ENCODE measurements around the gene OR2D3. TPM values are rescaled to one million over a fixed set of nuclear protein-coding genes. Genes with fewer than 3 reads are reported as not detected.
"Not testable (repeated sequence)": the region's sequence is repeated elsewhere in the genome, so short reads cannot be mapped to it uniquely, and the experiment has no call there.

OR2D3 gene
- total RNA-seq, 1 donor = not detected

- Histone ChIP-seq H3K4me1 (ENCODE audit: insufficient read depth, low read length) (no peaks in the 10 kb centered on the region), H3K9me3 (ENCODE audit: low read depth, low read length) (no peaks in the 10 kb centered on the region), H3K4me3 (ENCODE audit: low read length) (no peak overlapping the region), H3K27me3 (ENCODE audit: insufficient read depth, low read length) (no peaks in the 10 kb centered on the region)
These were observed 8.9 kb upstream of the OR2D3 start for GRCh38 chr11:6911948-6912347.

DNA sequence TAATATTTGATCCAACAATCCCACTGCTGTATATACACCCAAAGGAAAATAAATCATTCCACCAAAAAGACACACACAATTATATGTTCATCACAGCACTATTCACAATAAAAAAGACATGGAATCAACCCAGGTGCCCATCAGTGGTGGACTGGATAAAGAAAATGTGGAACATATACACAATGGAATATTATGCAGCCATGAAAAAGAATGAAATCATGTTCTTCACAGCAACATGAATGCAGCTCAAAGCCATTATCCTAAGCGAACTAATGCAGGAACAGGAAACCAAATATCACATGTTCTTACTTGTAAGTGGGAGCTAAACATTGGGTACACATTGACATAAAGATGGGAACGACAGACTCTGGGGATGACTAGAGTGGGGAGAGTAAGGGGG lies 1.1 kb upstream of the OR2D3 start:
- no peak overlapping the region for H3K4me3 ChIP-seq (ENCODE audit: low read length)
- peaks cover 5% of the 10 kb centered on the region for H3K27me3 ChIP-seq (ENCODE audit: insufficient read depth, low read length)
- no peaks in the 10 kb centered on the region for H3K9me3 ChIP-seq (ENCODE audit: low read depth, low read length)
- H3K4me1 ChIP-seq (ENCODE audit: insufficient read depth, low read length) = no peaks in the 10 kb centered on the region

GRCh38 chr11:6925007-6925577 lies 4.3 kb downstream of the OR2D3 start:
- H3K4me1 ChIP-seq (ENCODE audit: insufficient read depth, low read length) = peaks cover 18% of the 10 kb centered on the region
- H3K27me3 ChIP-seq (ENCODE audit: insufficient read depth, low read length) = peaks cover 16% of the 10 kb centered on the region
- H3K9me3 ChIP-seq (ENCODE audit: low read depth, low read length) = no peaks in the 10 kb centered on the region
- H3K4me3 ChIP-seq (ENCODE audit: low read length) = no peak overlapping the region

DNA sequence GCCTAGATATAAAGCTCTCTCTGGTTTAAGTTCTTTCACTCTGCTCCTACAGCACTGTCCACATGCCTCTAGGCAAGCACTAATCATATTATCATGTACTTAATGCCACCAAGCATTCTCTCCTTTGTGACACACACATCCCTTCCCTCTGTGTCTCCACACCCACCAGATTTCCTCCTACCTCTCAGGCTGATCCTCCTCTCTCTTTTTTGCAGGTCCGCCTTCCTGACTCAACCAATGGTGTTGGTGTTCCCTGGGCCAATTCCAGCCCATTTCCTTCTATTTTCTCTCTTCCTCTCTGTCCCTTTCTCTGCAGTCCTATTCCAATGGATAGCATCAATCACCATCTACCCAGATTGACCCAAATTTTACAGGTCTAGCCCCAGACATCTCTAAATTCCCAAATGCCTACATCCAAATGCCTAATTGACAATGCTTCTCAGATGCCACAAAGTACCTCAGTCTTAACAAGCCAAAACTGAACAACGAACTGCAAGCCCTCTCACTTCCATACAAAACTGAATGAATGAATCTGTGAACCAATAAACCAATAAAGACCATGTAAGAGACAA lies 4.9 kb downstream of the OR2D3 start:
- Histone ChIP-seq H3K4me3 (ENCODE audit: low read length) (no peak overlapping the region), H3K27me3 (ENCODE audit: insufficient read depth, low read length) (peaks cover 16% of the 10 kb centered on the region), H3K9me3 (ENCODE audit: low read depth, low read length) (no peaks in the 10 kb centered on the region), H3K4me1 (ENCODE audit: insufficient read depth, low read length) (peaks cover 18% of the 10 kb centered on the region)

- Histone ChIP-seq H3K4me3 (ENCODE audit: low read length) (peak within 1 kb of the TSS; percentile 45), H3K4me1 (ENCODE audit: insufficient read depth, low read length) (peaks cover 18% of the 10 kb centered on the region), H3K27me3 (ENCODE audit: insufficient read depth, low read length) (peaks cover 18% of the 10 kb centered on the region), H3K9me3 (ENCODE audit: low read depth, low read length) (no peaks in the 10 kb centered on the region)
These were observed 5.6 kb downstream of the OR2D3 start, which contains the start of gene ZNF215 for GRCh38 chr11:6926208-6927029. Gene ZNF215, plus strand, starts transcription at chr11:6926426. Its CDS starts 5,847 bp downstream, at chr11:6932273.

DNA sequence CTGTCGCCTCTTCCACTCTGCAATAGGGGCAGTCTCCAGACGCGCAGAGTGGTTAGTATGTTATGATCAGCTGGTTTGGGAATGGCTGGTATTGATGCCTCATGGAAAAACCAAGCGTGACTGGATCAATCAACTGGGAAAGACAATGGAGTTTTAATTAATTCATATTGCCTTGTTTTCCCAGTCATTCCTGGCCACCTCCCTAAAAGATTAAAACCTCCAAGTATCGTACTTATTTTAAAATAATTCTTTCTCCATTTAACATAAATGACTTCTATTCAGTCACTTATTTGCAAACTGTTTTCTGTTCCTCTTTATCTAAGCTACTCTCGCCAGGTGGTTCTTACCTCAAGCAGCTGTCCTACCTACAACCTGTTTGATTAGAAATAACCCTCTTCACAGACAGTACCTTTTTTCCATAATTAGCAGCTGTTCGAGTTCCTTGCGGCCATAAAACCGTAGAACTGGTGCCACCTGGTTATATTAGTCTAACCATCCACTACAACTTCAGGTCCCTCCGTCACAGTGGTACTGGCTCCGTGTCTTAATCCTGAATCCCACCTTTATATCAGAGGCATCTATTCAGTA lies 6.3 kb downstream of the OR2D3 start:
- H3K4me3 ChIP-seq (ENCODE audit: low read length) = peak overlapping the region; percentile 45
- H3K9me3 ChIP-seq (ENCODE audit: low read depth, low read length) = no peaks in the 10 kb centered on the region
- H3K4me1 ChIP-seq (ENCODE audit: insufficient read depth, low read length) = peaks cover 18% of the 10 kb centered on the region

DNA sequence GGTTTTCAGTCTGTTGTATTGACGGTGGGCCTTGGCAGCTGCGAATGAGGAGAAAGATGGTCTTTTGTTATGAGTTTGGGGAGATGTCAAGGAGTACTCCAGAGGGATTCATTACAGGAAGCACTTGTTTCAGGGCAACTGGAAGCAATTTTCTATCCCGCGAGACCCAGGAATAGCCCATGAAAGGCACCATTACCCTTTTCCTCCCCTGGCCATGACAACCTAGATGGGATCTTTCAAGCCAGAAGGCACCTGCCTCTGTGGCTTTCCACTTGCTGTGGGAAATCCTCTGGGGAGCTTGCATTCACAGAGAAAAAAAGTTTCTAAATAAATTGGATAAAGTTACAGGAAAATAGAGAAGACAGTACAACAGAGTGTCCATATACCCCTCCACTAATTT lies 8.1 kb downstream of the OR2D3 start:
- H3K9me3 ChIP-seq (ENCODE audit: low read depth, low read length) = no peaks in the 10 kb centered on the region
- no peak overlapping the region for H3K4me3 ChIP-seq (ENCODE audit: low read length)
- H3K27me3 ChIP-seq (ENCODE audit: insufficient read depth, low read length) = peaks cover 18% of the 10 kb centered on the region
- peaks cover 18% of the 10 kb centered on the region for H3K4me1 ChIP-seq (ENCODE audit: insufficient read depth, low read length)

More for the DNA sequence above, 6.3 kb downstream of the OR2D3 start:
- H3K27me3 ChIP-seq (ENCODE audit: insufficient read depth, low read length) = peaks cover 18% of the 10 kb centered on the region

DNA sequence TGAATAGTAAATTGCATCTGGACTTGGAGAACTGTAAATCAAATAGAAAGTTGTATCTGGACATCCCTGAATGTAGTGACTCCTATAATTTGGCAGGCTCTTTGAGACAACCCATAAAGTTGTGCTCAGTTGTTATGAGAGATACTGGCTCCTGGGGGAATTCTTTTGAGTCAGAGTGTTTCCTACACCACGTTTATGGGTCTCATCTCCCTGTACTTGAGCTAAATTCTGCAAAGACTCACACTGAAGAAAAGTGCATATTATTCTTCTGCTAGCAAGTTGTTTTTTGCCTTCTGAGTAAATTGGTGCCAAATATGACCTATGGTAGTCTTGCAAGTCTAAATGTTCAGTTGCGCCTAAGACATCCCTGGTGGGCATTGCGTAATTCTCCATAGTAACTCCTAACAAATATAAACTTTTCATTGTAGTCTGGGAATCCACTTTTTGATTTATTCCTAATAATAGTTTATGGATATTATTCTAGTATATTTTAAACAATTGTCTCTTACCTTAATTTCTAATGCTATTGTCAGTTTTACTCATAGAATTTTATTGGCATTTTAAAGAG lies 10.4 kb downstream of the OR2D3 start:
- Histone ChIP-seq H3K9me3 (ENCODE audit: low read depth, low read length) (no peaks in the 10 kb centered on the region), H3K4me1 (ENCODE audit: insufficient read depth, low read length) (peaks cover 14% of the 10 kb centered on the region), H3K27me3 (ENCODE audit: insufficient read depth, low read length) (peaks cover 10% of the 10 kb centered on the region), H3K4me3 (ENCODE audit: low read length) (no peak overlapping the region)

DNA sequence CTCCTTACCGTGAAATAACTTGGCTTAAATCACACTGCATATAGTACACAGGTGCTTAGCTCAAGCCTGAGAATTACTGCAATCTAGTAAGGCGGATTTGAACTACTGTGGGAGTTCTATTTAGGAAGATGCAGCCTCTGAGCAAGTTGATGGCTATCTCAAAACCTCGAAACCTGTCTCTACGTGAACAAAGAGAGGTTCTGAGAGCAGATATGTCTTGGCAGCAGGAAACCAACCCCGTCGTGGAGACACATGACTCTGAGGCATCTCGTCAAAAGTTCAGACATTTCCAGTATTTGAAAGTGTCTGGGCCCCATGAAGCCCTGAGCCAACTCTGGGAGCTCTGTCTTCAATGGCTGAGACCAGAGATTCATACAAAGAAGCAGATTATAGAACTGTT lies 11.3 kb downstream of the OR2D3 start:
- Histone ChIP-seq H3K9me3 (ENCODE audit: low read depth, low read length) (no peaks in the 10 kb centered on the region), H3K27me3 (ENCODE audit: insufficient read depth, low read length) (peaks cover 10% of the 10 kb centered on the region), H3K4me1 (ENCODE audit: insufficient read depth, low read length) (peaks cover 4% of the 10 kb centered on the region), H3K4me3 (ENCODE audit: low read length) (no peak overlapping the region)

DNA sequence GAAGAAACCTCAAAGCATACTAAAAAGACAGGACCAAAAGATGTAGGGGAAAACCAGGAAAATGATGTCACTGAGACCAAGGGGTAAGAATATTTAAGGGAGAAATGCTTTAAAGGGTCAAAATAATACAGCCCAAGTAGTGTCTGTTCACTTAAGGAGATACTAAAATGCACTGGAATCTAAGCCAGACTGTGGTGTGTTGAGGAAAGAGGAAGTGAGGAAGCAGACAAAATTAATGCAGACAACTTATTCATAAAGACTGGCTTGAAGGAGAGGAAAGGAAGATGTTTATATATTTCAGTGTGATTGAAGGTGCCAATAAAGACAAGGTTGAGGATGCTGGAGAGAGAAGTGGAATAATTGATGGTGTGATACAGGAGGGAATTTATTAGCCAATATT lies 21.2 kb downstream of the OR2D3 start:
- no peaks in the 10 kb centered on the region for H3K27me3 ChIP-seq (ENCODE audit: insufficient read depth, low read length)
- H3K4me3 ChIP-seq (ENCODE audit: low read length) = no peak overlapping the region
- H3K4me1 ChIP-seq (ENCODE audit: insufficient read depth, low read length) = no peaks in the 10 kb centered on the region
- H3K9me3 ChIP-seq (ENCODE audit: low read depth, low read length) = no peaks in the 10 kb centered on the region

DNA sequence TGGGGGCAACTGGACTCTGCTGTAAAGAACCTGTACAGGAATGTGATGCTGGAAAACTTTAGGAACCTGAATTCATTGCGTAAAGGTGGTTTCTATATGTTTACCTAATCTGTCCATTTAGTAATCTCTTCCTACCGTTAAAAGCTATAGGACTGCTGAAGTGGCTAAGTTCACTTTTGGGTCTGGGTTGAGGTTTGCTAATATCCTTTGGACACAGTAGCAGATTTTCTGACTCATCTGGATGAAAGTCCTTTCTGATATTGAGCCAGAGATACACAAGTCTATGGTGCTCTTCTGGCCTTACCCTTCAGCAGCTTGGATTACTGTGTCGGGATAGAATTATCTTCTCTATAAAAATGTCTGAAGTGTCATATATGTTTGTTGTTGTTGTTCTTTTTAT lies 22.3 kb downstream of the OR2D3 start:
- Histone ChIP-seq H3K9me3 (ENCODE audit: low read depth, low read length) (no peaks in the 10 kb centered on the region), H3K27me3 (ENCODE audit: insufficient read depth, low read length) (no peaks in the 10 kb centered on the region), H3K4me3 (ENCODE audit: low read length) (no peak overlapping the region), H3K4me1 (ENCODE audit: insufficient read depth, low read length) (no peaks in the 10 kb centered on the region)

- not testable (repeated sequence) for H3K4me3 ChIP-seq (ENCODE audit: low read length); H3K9me3 ChIP-seq (ENCODE audit: low read depth, low read length); H3K27me3 ChIP-seq (ENCODE audit: insufficient read depth, low read length); H3K4me1 ChIP-seq (ENCODE audit: insufficient read depth, low read length)
These were observed 33.4 kb downstream of the OR2D3 start for GRCh38 chr11:6954248-6954647.

DNA sequence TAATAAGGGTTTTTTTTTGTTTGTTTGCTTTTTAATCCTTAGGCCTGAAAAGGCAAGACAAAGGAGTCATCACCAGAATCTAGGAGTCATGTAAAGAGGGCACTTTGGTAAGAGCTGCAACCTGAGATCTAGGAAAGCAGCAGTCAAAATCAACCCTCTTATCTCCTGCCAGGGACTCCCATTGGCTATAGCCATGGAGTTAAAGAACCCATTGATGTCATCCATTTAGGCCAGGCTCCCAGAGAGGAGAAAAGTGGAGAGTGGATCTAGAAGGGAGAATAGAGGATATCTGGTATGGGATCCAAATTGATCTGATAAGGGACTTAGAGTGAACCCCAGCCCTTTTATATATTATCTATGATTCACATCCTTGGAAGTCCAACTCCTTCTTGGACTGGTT lies 41.3 kb downstream of the OR2D3 start:
- no peaks in the 10 kb centered on the region for H3K27me3 ChIP-seq (ENCODE audit: insufficient read depth, low read length)

DNA sequence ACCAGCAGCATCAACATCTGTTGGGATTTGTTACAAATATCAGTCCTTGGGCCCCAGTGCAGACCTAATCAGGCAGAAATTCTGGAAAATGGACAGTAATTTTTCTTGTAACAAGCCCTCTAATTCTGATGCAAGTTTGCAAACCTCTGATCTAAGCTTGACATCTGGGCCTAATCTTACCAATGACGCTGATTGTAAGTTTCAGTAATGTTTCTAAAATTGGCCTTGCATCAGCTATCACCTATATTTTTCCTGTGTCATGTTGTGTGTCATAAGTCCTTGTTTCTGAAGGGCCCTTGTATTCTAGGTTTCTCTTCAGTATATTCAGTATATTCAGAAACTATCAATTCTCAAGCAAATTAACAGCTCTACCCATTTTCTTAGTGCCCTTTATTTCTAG lies 41.9 kb downstream of the OR2D3 start:
- Histone ChIP-seq H3K4me1 (ENCODE audit: insufficient read depth, low read length) (no peaks in the 10 kb centered on the region), H3K27me3 (ENCODE audit: insufficient read depth, low read length) (no peaks in the 10 kb centered on the region), H3K4me3 (ENCODE audit: low read length) (no peak overlapping the region), H3K9me3 (ENCODE audit: low read depth, low read length) (no peaks in the 10 kb centered on the region)

More for the DNA sequence above, 41.3 kb downstream of the OR2D3 start:
- H3K9me3 ChIP-seq (ENCODE audit: low read depth, low read length) = no peaks in the 10 kb centered on the region
- no peaks in the 10 kb centered on the region for H3K4me1 ChIP-seq (ENCODE audit: insufficient read depth, low read length)
- no peak overlapping the region for H3K4me3 ChIP-seq (ENCODE audit: low read length)

DNA sequence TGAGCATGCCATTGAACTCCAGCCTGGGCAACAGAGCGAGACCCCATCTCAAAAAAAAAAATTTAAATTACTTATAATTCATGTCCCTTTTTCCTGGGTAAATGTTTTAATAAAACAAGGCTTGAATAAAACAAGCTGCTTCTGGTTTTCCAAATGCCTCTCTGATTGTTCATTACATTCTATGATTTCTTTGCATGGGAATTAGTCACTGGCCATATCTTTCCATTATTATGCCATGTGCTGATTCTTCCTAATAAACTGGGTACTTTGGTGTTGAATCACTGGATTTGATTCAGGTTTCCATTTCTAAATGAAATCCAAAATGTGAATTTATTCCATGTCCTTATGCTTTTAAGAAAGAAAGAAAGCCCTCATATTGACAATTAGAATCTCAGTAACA lies 48.0 kb downstream of the OR2D3 start:
- H3K4me3 ChIP-seq (ENCODE audit: low read length) = no peak overlapping the region
- H3K9me3 ChIP-seq (ENCODE audit: low read depth, low read length) = no peaks in the 10 kb centered on the region
- H3K27me3 ChIP-seq (ENCODE audit: insufficient read depth, low read length) = no peaks in the 10 kb centered on the region
- H3K4me1 ChIP-seq (ENCODE audit: insufficient read depth, low read length) = no peaks in the 10 kb centered on the region
